GM12872 (cell line): Measurements from ENCODE around the gene UNC13B.

Experiments
- CTCF ChIP-seq: IDR thresholded peaks from 3 replicates; pipeline ENCODE4 v1.5.1; 2011; ENCODE audit warnings: low read depth, mild to moderate bottlenecking, low read length, moderate library complexity; ENCODE audit not compliant: insufficient read depth

The UNC13B gene

GRCh38 chr9:35293376-35293964, 131.7 kb downstream of the UNC13B start:
- no peak for TF ChIP-seq CTCF

- TF ChIP-seq CTCF: no peak
These were observed 132.3 kb downstream of the UNC13B start for GRCh38 chr9:35294066-35294465.

DNA sequence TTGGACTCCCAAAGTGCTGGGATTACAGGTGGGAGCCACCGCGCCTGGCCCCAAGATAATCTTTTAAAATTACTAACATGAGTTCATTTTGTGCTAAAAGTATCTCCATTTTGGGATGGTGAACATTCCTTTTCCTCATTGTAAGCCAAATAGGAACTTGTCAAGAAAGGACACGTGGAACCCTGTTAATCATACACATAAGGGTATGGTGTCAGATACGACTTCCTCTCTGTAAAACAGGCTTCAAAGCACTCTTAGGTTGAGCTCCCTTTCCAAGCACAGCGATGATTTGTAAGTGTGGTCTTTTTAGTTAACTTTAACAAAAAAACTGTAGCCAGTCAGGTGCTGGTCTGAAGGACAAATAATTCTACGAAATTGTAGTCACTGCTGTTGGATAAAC, 132.7 kb downstream of the UNC13B start:
- TF ChIP-seq CTCF: no peak

- no peak for TF ChIP-seq CTCF
These were observed 133.7 kb downstream of the UNC13B start for GRCh38 chr9:35295369-35296036.

- no peak for TF ChIP-seq CTCF
These were observed 141.8 kb downstream of the UNC13B start for GRCh38 chr9:35303567-35303966.

DNA sequence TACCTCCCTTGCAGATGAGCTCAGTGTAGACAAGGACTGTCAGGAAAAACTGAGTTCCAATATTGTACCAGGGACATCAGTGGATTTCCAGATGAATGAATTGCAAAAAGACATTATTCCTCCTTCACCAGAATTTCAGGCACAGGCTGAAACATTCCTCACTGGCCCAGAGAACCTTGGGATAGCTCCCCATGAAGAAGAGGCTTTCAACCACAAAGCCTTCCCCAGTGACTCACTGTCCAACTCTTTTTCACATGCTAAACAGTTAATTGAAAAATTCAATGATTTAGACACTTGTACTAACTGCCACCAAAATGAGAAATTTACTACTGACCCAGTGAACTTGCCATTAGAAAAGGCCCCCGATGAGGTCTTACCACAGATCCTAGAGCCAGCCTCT, 144.5 kb downstream of the UNC13B start:
- TF ChIP-seq CTCF: no peak

GRCh38 chr9:35308316-35308715, 146.5 kb downstream of the UNC13B start:
- TF ChIP-seq CTCF: no peak
